HepG2 (cell line): Measurements from ENCODE around the gene SMPD3. TPM values are rescaled to one million over a fixed set of nuclear protein-coding genes. Genes with fewer than 3 reads are reported as not detected.

Source experiments
- polyA plus RNA-seq, 8 experiments: library from polyadenylated mRNA; depleted of rRNA in 3 of 8; stranded (reverse) in 7 of 8; unstranded in 1 of 8; fragments of >200 nt; fragmentation: Illumina TruSeq in 4 of 8; extraction: Trizol in 4 of 8; gene quantifications; 2 replicates each; pipeline versions ENCODE4 v1.2.1 to v1.2.3, GENCODE V29; 2011 to 2016; ENCODE audit warnings: low read depth in 4 of 8, missing spikeins in 1 of 8, mixed read lengths in 1 of 8; ENCODE audit not compliant: insufficient read depth in 1 of 8
- small RNA-seq, 3 experiments: library from RNA; depleted of rRNA; stranded (forward); fragments of <200 nt; gene quantifications; one replicate each; pipeline ENCODE3, GENCODE V24; 2012; ENCODE audit warnings: low read depth in 2 of 3, low replicate concordance in 1 of 3; ENCODE audit not compliant: insufficient read length in 3 of 3, insufficient read depth in 2 of 3
- total RNA-seq, 5 experiments: library from RNA; depleted of rRNA; stranded (reverse); fragments of >200 nt; fragmentation: Illumina TruSeq; extraction: Trizol; gene quantifications; 2 replicates each; pipeline ENCODE4 v1.2.3, GENCODE V29; 2016; ENCODE audit warnings: low read depth in 1 of 5

Gene SMPD3
- total and polyA plus RNA-seq, 2 of the 13 experiments (the other 11 are each of a cell fraction or from before 2014, with no cell fraction given) = 0.07 to 0.32 TPM

Small RNA genes lying within 50 kb of the gene (small RNA-seq; reads per million reads assigned to genes)
- 0 reads per million in 3 experiments for gene RF00019
- gene RNU4-30P = 0 reads per million in 3 experiments

Other genes with a start within 250 kb of the SMPD3 start
- gene ESRP2, start 212.4 kb downstream of the SMPD3 start, total RNA-seq (2016; rRNA removed; fragmentation: Illumina TruSeq; extraction: Trizol) = 17.1 and 21.1 TPM in 2 replicates
- gene ESRP2, start 212.4 kb downstream of the SMPD3 start, polyA plus RNA-seq (2011; rRNA removed) = 32.4 and 36.3 TPM in 2 replicates
- 9.9 and 14.4 TPM in 2 replicates for gene PLA2G15, start 203.1 kb downstream of the SMPD3 start, total RNA-seq (2016; rRNA removed; fragmentation: Illumina TruSeq; extraction: Trizol)
- gene PLA2G15, start 203.1 kb downstream of the SMPD3 start, polyA plus RNA-seq (2011; rRNA removed) = 23.7 and 30.2 TPM in 2 replicates
- 25.4 and 35.8 TPM in 2 replicates for gene SLC7A6, start 184.0 kb downstream of the SMPD3 start, total RNA-seq (2016; rRNA removed; fragmentation: Illumina TruSeq; extraction: Trizol)
- gene SLC7A6, start 184.0 kb downstream of the SMPD3 start, polyA plus RNA-seq (2011; rRNA removed) = 67.4 and 70.8 TPM in 2 replicates
- 21.5 and 21.6 TPM in 2 replicates for gene SLC7A6OS, start 137.6 kb downstream of the SMPD3 start, total RNA-seq (2016; rRNA removed; fragmentation: Illumina TruSeq; extraction: Trizol)
- 11.2 and 12.5 TPM in 2 replicates for gene SLC7A6OS, start 137.6 kb downstream of the SMPD3 start, polyA plus RNA-seq (2011; rRNA removed)
- 46.7 and 55.0 TPM in 2 replicates for gene PRMT7, start 137.5 kb downstream of the SMPD3 start, total RNA-seq (2016; rRNA removed; fragmentation: Illumina TruSeq; extraction: Trizol)
- gene PRMT7, start 137.5 kb downstream of the SMPD3 start, polyA plus RNA-seq (2011; rRNA removed) = 47.5 and 53.5 TPM in 2 replicates
- 17.6 and 21.9 TPM in 2 replicates for gene ZFP90, start 90.8 kb upstream of the SMPD3 start, total RNA-seq (2016; rRNA removed; fragmentation: Illumina TruSeq; extraction: Trizol)
- gene ZFP90, start 90.8 kb upstream of the SMPD3 start, polyA plus RNA-seq (2011; rRNA removed) = 17.6 and 18.9 TPM in 2 replicates
- not detected in 2 replicates for gene CDH3, start 196.8 kb upstream of the SMPD3 start, total RNA-seq (2016; rRNA removed; fragmentation: Illumina TruSeq; extraction: Trizol)
- gene CDH3, start 196.8 kb upstream of the SMPD3 start, polyA plus RNA-seq (2011; rRNA removed) = 0.11 and 0.57 TPM in 2 replicates